ENCODE data around the gene PSMA4. TPM values are rescaled to one million over a fixed set of nuclear protein-coding genes. Genes with fewer than 3 reads are reported as not detected.
A peak's percentile ranks its signal among the peaks of the same experiment; 100 is the strongest.

PSMA4 gene
- total RNA-seq (2022) (276 and 285 TPM in 2 replicates), Bru-seq, nascent RNA (percentile 88 among the genes with signal in this experiment), BruChase-seq, experiment 1, labeled RNA remaining after a 2-hour chase (percentile 92 among the genes with signal in this experiment), BruChase-seq, experiment 2, labeled RNA remaining after a 6-hour chase (percentile 97 among the genes with signal in this experiment)
- long read RNA-seq, full-length matches to known transcripts: 301 of 339 reads
- long read RNA-seq, partial matches to known transcripts: 20 of 339 reads
- long read RNA-seq, other reads (novel, unspliced or antisense): 18 of 339 reads

DNA sequence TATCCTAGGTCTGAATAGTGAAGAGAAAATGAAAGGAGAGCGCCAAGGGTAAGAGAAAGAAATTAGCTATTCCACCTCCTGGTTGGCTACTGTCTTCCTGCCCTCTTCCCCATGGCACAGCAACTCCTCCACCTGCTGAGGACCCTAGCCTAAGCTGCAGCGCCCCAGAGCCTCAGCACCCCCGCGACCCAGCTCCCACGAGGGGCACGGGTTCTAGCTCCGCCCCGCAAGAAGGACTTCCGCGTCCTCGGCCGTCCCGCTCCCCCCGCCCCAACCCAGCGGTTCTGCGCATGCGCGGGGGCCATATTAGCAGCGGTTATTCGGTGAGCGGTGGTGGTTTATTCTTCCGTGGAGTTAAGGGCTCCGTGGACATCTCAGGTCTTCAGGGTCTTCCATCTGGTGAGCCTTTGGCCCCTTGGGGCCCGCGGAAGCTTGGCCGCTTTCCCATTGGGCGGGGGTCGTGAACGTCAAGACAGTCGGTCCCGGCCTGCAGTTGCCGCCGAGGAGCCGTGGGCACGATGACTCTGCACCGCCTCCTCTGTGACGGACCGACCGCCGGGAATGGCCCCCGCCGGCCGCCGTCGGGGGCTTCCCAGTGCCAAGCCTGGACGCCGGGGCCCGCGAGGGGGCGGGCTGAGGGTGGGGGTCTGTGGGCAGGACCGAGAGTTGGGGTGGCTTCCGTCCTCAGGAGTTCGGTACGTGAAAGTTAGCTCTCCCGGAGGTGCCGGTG lies at the start of gene PSMA4:
Gene PSMA4, plus strand, starts transcription at position 304 of the 730 bp plus-strand sequence. CDS start 1,484 bp downstream, outside the sequence.
- H3K9me3 Mint-ChIP-seq (ENCODE audit: unreplicated experiment): no peaks in the 10 kb centered on the region
- intact Hi-C loops (cut with micrococcal nuclease; ENCODE audit: unreplicated experiment): loop anchor here (1.0 kb wide), 1 partner anchor 33 kb away; the partner anchor contains the start of gene HYKK
- POLR2A ChIA-PET: interaction anchor here (0.6 to 1.2 kb wide), 6 partner anchors 12 to 296 kb away, joined by 3 to 12 read pairs (median 3); partner anchors contain the start of genes CHRNA5 and SKIC8
- no peaks in the 10 kb centered on the region for H3K27me3 ChIP-seq (replicated peaks; ENCODE audit: control insufficient read depth, insufficient read depth, low read length)
- peak within 1 kb of the TSS; percentile 75 for H3K4me3 ChIP-seq (ENCODE audit: low read depth, low read length)
- H3K36me3 Mint-ChIP-seq (ENCODE audit: insufficient read depth, unreplicated experiment): peaks cover 24% of the 10 kb centered on the region
- no peaks in the 10 kb centered on the region for H3K27me3 Mint-ChIP-seq (ENCODE audit: insufficient read depth, unreplicated experiment)
- H3K9me3 ChIP-seq: no peaks in the 10 kb centered on the region
- no TSS peak for BruUV-seq (replicated peaks)
- H3K27ac Mint-ChIP-seq (ENCODE audit: unreplicated experiment): peak within 1 kb of the TSS; percentile 96
- H3K4me3 Mint-ChIP-seq (ENCODE audit: unreplicated experiment): peak within 1 kb of the TSS; percentile 91
- TF ChIP-seq, protein P1, sequence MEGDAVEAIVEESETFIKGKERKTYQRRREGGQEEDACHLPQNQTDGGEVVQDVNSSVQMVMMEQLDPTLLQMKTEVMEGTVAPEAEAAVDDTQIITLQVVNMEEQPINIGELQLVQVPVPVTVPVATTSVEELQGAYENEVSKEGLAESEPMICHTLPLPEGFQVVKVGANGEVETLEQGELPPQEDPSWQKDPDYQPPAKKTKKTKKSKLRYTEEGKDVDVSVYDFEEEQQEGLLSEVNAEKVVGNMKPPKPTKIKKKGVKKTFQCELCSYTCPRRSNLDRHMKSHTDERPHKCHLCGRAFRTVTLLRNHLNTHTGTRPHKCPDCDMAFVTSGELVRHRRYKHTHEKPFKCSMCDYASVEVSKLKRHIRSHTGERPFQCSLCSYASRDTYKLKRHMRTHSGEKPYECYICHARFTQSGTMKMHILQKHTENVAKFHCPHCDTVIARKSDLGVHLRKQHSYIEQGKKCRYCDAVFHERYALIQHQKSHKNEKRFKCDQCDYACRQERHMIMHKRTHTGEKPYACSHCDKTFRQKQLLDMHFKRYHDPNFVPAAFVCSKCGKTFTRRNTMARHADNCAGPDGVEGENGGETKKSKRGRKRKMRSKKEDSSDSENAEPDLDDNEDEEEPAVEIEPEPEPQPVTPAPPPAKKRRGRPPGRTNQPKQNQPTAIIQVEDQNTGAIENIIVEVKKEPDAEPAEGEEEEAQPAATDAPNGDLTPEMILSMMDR (IDR thresholded peaks at IDR 0.05; ENCODE audit: insufficient read depth in 1 of 2, low read depth in 1 of 2, low read length in 1 of 2, severe bottlenecking in 1 of 2, unreplicated experiment in 1 of 2): no peak
- CTCF ChIA-PET: interaction anchor here (0.6 to 1.4 kb wide), 3 partner anchors 10 to 33 kb away, joined by 3 to 4 read pairs (median 4); partner anchors contain the start of genes CHRNA5 and HYKK
- DNase-seq: peak; percentile 86 to 90
- peaks cover 14% of the 10 kb centered on the region for H3K4me1 Mint-ChIP-seq (ENCODE audit: low read depth, unreplicated experiment)
- peaks cover 3% of the 10 kb centered on the region for H3K36me3 ChIP-seq (ENCODE audit: control insufficient read depth, insufficient read depth, low read length)
- no peaks in the 10 kb centered on the region for H3K4me1 ChIP-seq

DNA sequence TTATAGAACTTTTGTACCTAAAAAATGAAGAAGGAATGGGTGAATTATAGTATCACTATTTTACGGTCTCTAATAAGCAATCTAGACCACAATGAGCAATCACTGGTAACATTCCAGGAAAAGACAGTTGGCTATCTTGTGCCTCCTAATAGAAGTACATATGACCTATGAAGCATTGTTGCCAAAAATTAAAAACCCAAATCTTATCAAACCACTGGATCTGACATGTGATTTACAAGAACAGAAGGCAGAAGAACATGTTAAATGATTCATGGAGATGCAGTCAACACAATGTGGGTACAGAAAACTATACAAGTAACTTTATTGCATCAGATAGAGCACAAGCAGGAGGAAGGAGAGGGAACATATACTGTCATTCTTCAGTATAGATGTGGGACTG lies 47.4 kb upstream of the PSMA4 start:
- POLR2A ChIA-PET: no interaction called here
- Mint-ChIP-seq H3K27ac (ENCODE audit: unreplicated experiment) (no peak overlapping the region), H3K27me3 (ENCODE audit: insufficient read depth, unreplicated experiment) (no peaks in the 10 kb centered on the region), H3K4me1 (ENCODE audit: low read depth, unreplicated experiment) (no peaks in the 10 kb centered on the region), H3K4me3 (ENCODE audit: unreplicated experiment) (no peak overlapping the region), H3K36me3 (ENCODE audit: insufficient read depth, unreplicated experiment) (peaks cover 85% of the 10 kb centered on the region), H3K9me3 (ENCODE audit: unreplicated experiment) (no peaks in the 10 kb centered on the region)
- BruUV-seq (replicated peaks): no TSS peak
- no peaks in the 10 kb centered on the region for H3K27me3 ChIP-seq (replicated peaks; ENCODE audit: control insufficient read depth, insufficient read depth, low read length)
- intact Hi-C loops (cut with micrococcal nuclease; ENCODE audit: unreplicated experiment): no loop called here
- H3K36me3 ChIP-seq (ENCODE audit: control insufficient read depth, insufficient read depth, low read length): no peaks in the 10 kb centered on the region
- H3K4me1 ChIP-seq: no peaks in the 10 kb centered on the region
- CTCF ChIA-PET: no interaction called here
- H3K4me3 ChIP-seq (ENCODE audit: low read depth, low read length): no peak overlapping the region
- DNase-seq: no peak
- TF ChIP-seq, protein P1 (IDR thresholded peaks at IDR 0.05; ENCODE audit: insufficient read depth in 1 of 2, low read depth in 1 of 2, low read length in 1 of 2, severe bottlenecking in 1 of 2, unreplicated experiment in 1 of 2): no peak
- H3K9me3 ChIP-seq: no peaks in the 10 kb centered on the region

- CTCF ChIA-PET: interaction anchor here (0.6 kb wide), 1 partner anchor 37 kb away, joined by 6 read pairs; no protein-coding TSS in a partner anchor
- Mint-ChIP-seq H3K9me3 (ENCODE audit: unreplicated experiment) (no peaks in the 10 kb centered on the region), H3K27me3 (ENCODE audit: insufficient read depth, unreplicated experiment) (no peaks in the 10 kb centered on the region), H3K4me3 (ENCODE audit: unreplicated experiment) (no peak overlapping the region), H3K36me3 (ENCODE audit: insufficient read depth, unreplicated experiment) (peaks cover 43% of the 10 kb centered on the region), H3K27ac (ENCODE audit: unreplicated experiment) (no peak overlapping the region), H3K4me1 (ENCODE audit: low read depth, unreplicated experiment) (peaks cover 7% of the 10 kb centered on the region)
- DNase-seq: no peak
- TF ChIP-seq, protein P1 (IDR thresholded peaks at IDR 0.05; ENCODE audit: insufficient read depth in 1 of 2, low read depth in 1 of 2, low read length in 1 of 2, severe bottlenecking in 1 of 2, unreplicated experiment in 1 of 2): no peak
- intact Hi-C loops (cut with micrococcal nuclease; ENCODE audit: unreplicated experiment): no loop called here
- no peaks in the 10 kb centered on the region for H3K9me3 ChIP-seq
- no peaks in the 10 kb centered on the region for H3K27me3 ChIP-seq (replicated peaks; ENCODE audit: control insufficient read depth, insufficient read depth, low read length)
- no peak overlapping the region for H3K4me3 ChIP-seq (ENCODE audit: low read depth, low read length)
- H3K36me3 ChIP-seq (ENCODE audit: control insufficient read depth, insufficient read depth, low read length): no peaks in the 10 kb centered on the region
- POLR2A ChIA-PET: no interaction called here
- no TSS peak for BruUV-seq (replicated peaks)
- no peaks in the 10 kb centered on the region for H3K4me1 ChIP-seq
Observed at GRCh38 chr15:78501857-78502256, 38.4 kb upstream of the PSMA4 start.
